Cardiac fibroblast (primary cell): Measurements from ENCODE around the gene KCTD7.
A peak's percentile ranks its signal among the peaks of the same experiment; 100 is the strongest.
"Not testable (repeated sequence)": the region's sequence is repeated elsewhere in the genome, so short reads cannot be mapped to it uniquely, and the experiment has no call there.

ENCODE experiments used
- DNase-seq, 2 donors: peaks; one replicate each; pipeline versions ENCODE4 v3.0.0 to v3.0.0-alpha.2; 2010; ENCODE audit warnings: low read depth in 2 of 2
- H3K4me3 ChIP-seq, 2 donors: replicated peaks in 1 of 2; 1 replicate in 1 of 2; 2 replicates in 1 of 2; pipeline ENCODE4 v1.5.1; 2011; ENCODE audit warnings: low read depth in 2 of 2, low read length in 2 of 2, mild to moderate bottlenecking in 2 of 2, moderate library complexity in 1 of 2
- TF ChIP-seq, protein P1 (sequence below): IDR thresholded peaks from one replicate; pipeline ENCODE4 v1.5.1; 2011; ENCODE audit warnings: low read depth, mild to moderate bottlenecking, low read length, inconsistent platforms

KCTD7 gene

DNA sequence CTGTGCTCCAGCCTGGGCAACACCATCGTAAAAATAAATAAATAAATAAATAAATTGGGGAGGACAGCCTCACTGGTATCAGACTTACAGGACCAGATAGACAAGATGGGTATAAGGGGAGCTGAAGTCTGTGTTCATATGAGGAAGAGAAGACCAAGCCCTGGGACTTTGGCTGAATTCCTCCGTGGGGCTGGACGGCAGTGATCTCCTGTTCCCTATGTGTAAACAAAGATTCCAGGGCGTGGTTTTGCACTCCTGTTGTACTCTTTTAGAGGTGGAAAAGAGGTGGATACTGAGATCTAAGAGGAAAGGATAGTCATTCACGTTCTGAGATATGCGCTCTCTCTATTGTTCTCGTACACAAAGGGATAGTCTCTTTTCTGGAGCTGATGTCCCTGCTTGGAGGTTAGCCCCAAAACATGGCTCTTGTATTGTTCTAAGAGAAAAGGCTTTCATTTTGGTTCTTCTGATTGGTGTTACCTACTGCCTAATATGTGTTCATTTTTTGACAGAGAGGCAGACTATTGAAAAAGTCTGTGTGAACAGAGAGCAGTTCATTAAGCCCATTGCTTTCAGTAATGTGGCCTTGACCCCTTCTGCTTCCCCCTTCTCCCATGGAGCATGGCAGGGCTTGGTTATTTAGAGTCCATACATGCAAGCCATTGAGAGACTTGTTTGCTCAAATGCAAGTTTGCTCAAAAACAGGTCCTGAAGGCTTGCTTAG, 12.3 kb downstream of the KCTD7 start:
- TF ChIP-seq, protein P1, sequence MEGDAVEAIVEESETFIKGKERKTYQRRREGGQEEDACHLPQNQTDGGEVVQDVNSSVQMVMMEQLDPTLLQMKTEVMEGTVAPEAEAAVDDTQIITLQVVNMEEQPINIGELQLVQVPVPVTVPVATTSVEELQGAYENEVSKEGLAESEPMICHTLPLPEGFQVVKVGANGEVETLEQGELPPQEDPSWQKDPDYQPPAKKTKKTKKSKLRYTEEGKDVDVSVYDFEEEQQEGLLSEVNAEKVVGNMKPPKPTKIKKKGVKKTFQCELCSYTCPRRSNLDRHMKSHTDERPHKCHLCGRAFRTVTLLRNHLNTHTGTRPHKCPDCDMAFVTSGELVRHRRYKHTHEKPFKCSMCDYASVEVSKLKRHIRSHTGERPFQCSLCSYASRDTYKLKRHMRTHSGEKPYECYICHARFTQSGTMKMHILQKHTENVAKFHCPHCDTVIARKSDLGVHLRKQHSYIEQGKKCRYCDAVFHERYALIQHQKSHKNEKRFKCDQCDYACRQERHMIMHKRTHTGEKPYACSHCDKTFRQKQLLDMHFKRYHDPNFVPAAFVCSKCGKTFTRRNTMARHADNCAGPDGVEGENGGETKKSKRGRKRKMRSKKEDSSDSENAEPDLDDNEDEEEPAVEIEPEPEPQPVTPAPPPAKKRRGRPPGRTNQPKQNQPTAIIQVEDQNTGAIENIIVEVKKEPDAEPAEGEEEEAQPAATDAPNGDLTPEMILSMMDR, result no peak
- DNase-seq, result no peak
- H3K4me3 ChIP-seq, result no peak overlapping the region

GRCh38 chr7:66641526-66641871, 12.8 kb downstream of the KCTD7 start:
- DNase-seq, result no peak
- no peak overlapping the region for H3K4me3 ChIP-seq

GRCh38 chr7:66642186-66642585, 13.5 kb downstream of the KCTD7 start:
- no peak for DNase-seq
- no peak overlapping the region for H3K4me3 ChIP-seq
- TF ChIP-seq, protein P1, result no peak

More at GRCh38 chr7:66641526-66641871, 12.8 kb downstream of the KCTD7 start:
- TF ChIP-seq, protein P1, result no peak

DNA sequence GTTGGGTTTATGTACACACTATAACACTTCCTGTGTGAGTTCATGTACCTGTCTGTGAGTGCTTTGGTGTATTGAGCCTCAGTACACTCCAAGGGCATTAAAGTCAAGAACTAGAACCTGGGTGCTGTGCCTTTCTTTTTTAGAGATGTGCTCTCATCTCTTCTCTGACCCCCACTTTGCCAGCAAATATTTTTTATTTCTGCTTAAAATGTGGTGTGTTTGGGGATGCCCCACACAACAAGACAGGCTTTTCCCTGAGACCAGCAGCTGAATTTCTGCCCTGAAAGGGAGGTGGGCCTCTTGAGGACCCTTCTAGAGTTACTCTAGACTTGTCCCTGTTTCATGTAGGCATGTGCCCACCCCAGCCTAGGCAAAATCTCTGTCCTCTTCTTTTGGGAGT, 14.3 kb downstream of the KCTD7 start:
- TF ChIP-seq, protein P1, result no peak
- no peak for DNase-seq
- H3K4me3 ChIP-seq, result no peak overlapping the region

- DNase-seq, result no peak
- TF ChIP-seq, protein P1, result no peak
- H3K4me3 ChIP-seq, result no peak overlapping the region
Observed at GRCh38 chr7:66643395-66643794, 14.7 kb downstream of the KCTD7 start.

GRCh38 chr7:66651026-66651425, 22.3 kb downstream of the KCTD7 start:
- not testable (repeated sequence) for DNase-seq, H3K4me3 ChIP-seq

DNA sequence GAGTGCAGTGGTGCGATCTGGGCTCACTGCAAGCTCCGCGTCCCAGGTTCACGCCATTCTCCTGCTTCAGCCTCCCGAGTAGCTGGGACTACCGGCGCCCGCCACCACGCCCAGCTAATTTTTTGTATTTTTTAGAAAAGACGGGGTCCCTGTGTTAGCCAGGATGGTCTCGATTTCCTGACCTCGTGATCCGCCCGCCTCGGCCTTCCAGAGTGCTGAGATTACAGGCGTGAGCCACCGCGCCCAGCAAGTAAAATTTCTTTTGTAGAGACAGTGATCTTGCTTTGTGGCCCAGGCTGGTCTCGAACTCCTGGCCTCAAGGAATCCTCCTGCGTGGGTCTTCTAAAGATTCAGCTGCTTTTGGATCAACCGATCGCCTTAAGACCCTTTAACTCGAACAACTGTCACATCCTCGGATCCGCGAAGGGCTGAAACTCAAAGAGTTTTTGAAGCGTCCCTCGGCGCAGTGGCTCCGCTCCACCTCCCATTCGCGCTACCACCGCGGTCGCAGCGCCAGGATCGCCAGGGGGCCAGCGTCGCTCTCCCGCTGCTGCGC, 25.1 kb downstream of the KCTD7 start:
- DNase-seq, result not testable (repeated sequence)
- peak overlapping the region; percentile 85 to 92 for H3K4me3 ChIP-seq
